GM18517 (cell line): ENCODE results near the gene NECAB2.

Experiments
- ATAC-seq: cut with Tn5 transposase; IDR thresholded peaks from one replicate; pipeline ENCODE4 v1.9.1; 2021; ENCODE audit warnings: mild to moderate bottlenecking, moderate library complexity; ENCODE audit not compliant: unreplicated experiment

Gene NECAB2

GRCh38 chr16:83965444-83966152 is 2.4 kb upstream of the NECAB2 start:
- ATAC-seq = no peak

- ATAC-seq = no peak
Observed at GRCh38 chr16:83966153-83966696, 1.8 kb upstream of the NECAB2 start.

GRCh38 chr16:83967091-83967490 is 953 bp upstream of the NECAB2 start:
- no peak for ATAC-seq

GRCh38 chr16:83968306-83968851 is 335 bp downstream of the NECAB2 start:
- no peak for ATAC-seq

- no peak for ATAC-seq
Observed at GRCh38 chr16:83968891-83969649, 1.0 kb downstream of the NECAB2 start.

- ATAC-seq = no peak
Observed at GRCh38 chr16:83969771-83970429, 1.9 kb downstream of the NECAB2 start.

- ATAC-seq = no peak
Observed at GRCh38 chr16:83970430-83970815, 2.4 kb downstream of the NECAB2 start.

- ATAC-seq = no peak
Observed at GRCh38 chr16:83971165-83972130, 3.4 kb downstream of the NECAB2 start.

GRCh38 chr16:83972256-83973008 is 4.4 kb downstream of the NECAB2 start:
- ATAC-seq = no peak

GRCh38 chr16:83973077-83973476 is 5.0 kb downstream of the NECAB2 start:
- no peak for ATAC-seq

- no peak for ATAC-seq
Observed at GRCh38 chr16:83973581-83974385, 5.7 kb downstream of the NECAB2 start.

GRCh38 chr16:83974475-83974874 is 6.4 kb downstream of the NECAB2 start:
- ATAC-seq = no peak

GRCh38 chr16:83975590-83976260 is 7.7 kb downstream of the NECAB2 start:
- no peak for ATAC-seq

GRCh38 chr16:83977056-83977815 is 9.2 kb downstream of the NECAB2 start:
- ATAC-seq = no peak

- ATAC-seq = no peak
Observed at GRCh38 chr16:83978401-83978904, 10.4 kb downstream of the NECAB2 start.

- ATAC-seq = no peak
Observed at GRCh38 chr16:83979441-83979840, 11.4 kb downstream of the NECAB2 start.

GRCh38 chr16:83980794-83981193 is 12.8 kb downstream of the NECAB2 start:
- ATAC-seq = no peak
